AG04450 (cell line): ENCODE results near the gene RALGPS1. TPM values are rescaled to one million over a fixed set of nuclear protein-coding genes. Genes with fewer than 3 reads are reported as not detected.

ENCODE experiments used
- CTCF ChIA-PET: fragments of 300-600, 350-600 bp; formaldehyde crosslinking; extraction: SDS; loops from one replicate; lab custom pipeline; 2022; ENCODE audit warnings: antibody characterized with exemption, inconsistent platforms; lab: Charles Lee
- POLR2A ChIA-PET: fragments of 350-600 bp; formaldehyde crosslinking; extraction: SDS; loops from one replicate; lab custom pipeline; 2021; ENCODE audit warnings: antibody characterized with exemption, inconsistent platforms; lab: Yijun Ruan, JAX
- DNase-seq: peaks from one replicate; pipeline ENCODE4 v3.0.0-alpha.2; 2011; ENCODE audit warnings: low read depth, low spot score
- H3K27ac ChIP-seq: one replicate; pipeline ENCODE4 v1.5.1; 2012; ENCODE audit warnings: low read depth, low read length, control low read depth
- H3K27me3 ChIP-seq: one replicate; pipeline ENCODE4 v1.6.0; 2012; ENCODE audit warnings: low read length; ENCODE audit not compliant: control insufficient read depth, insufficient read depth
- H3K4me3 ChIP-seq: 2 replicates; pipeline ENCODE4 v1.5.1; 2011; ENCODE audit warnings: mild to moderate bottlenecking, low read depth, low read length, control low read depth
- H3K9me3 ChIP-seq: 2 replicates; pipeline ENCODE4 v1.5.1; 2012; ENCODE audit warnings: low read length; ENCODE audit not compliant: control insufficient read depth, insufficient read depth
- polyA plus RNA-seq: library from polyadenylated mRNA; depleted of rRNA; stranded (reverse); fragments of >200 nt; gene quantifications from 2 replicates; pipeline ENCODE4 v1.2.3, GENCODE V29; 2011
- TF ChIP-seq, protein P1 (sequence below): IDR thresholded peaks from 2 replicates; pipeline ENCODE4 v1.5.1; 2011; ENCODE audit warnings: low read depth, low read length, control low read depth, inconsistent platforms

The RALGPS1 gene
- polyA plus RNA-seq, 1 experiment: 4.6 TPM

DNA sequence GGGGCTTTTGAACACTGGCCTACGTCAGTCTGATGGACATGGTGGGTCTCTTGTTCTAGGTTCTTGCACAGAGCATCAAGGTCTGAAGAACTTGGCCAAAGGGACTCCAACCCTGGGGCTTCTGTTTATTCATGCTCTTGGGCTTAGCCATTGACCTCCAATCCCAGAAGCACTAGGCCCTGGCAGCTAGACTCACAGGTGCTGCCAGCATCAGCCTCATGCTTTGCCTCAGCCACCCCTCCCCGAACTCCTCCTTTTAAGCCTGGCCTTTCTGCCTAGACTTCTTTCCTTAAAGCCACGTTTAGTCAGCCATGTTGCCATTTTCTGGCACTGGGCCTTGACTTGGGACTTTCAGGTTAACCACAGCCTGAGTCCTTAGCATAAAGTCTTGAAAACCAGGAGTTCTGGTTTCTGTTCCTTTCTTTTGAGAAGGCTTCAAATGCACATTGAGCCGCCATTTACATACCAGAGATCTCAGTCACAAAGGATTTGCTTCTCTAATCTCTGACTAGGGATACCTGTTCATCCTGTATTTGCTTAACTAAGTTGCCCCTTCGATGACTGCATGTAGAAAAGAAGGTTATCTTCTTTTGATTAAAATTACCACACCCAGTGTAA lies 153.1 kb downstream of the RALGPS1 start:
- DNase-seq: no peak
- ChIA-PET POLR2A (no interaction called here), CTCF (no interaction called here)
- H3K27me3 ChIP-seq: no peaks in the 10 kb centered on the region
- no peak overlapping the region for H3K4me3 ChIP-seq
- no peak overlapping the region for H3K27ac ChIP-seq
- no peaks in the 10 kb centered on the region; the same call in 1 of the 2 replicates for H3K9me3 ChIP-seq
- TF ChIP-seq, protein P1, sequence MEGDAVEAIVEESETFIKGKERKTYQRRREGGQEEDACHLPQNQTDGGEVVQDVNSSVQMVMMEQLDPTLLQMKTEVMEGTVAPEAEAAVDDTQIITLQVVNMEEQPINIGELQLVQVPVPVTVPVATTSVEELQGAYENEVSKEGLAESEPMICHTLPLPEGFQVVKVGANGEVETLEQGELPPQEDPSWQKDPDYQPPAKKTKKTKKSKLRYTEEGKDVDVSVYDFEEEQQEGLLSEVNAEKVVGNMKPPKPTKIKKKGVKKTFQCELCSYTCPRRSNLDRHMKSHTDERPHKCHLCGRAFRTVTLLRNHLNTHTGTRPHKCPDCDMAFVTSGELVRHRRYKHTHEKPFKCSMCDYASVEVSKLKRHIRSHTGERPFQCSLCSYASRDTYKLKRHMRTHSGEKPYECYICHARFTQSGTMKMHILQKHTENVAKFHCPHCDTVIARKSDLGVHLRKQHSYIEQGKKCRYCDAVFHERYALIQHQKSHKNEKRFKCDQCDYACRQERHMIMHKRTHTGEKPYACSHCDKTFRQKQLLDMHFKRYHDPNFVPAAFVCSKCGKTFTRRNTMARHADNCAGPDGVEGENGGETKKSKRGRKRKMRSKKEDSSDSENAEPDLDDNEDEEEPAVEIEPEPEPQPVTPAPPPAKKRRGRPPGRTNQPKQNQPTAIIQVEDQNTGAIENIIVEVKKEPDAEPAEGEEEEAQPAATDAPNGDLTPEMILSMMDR: no peak

- H3K27ac ChIP-seq: no peak overlapping the region
- no peak overlapping the region for H3K4me3 ChIP-seq
- TF ChIP-seq, protein P1: no peak
- no peak for DNase-seq
- no peaks in the 10 kb centered on the region for H3K27me3 ChIP-seq
- H3K9me3 ChIP-seq: peaks cover 3% of the 10 kb centered on the region; the same call in 1 of the 2 replicates
- POLR2A ChIA-PET: no interaction called here
- CTCF ChIA-PET: no interaction called here
These were observed 160.3 kb downstream of the RALGPS1 start for GRCh38 chr9:127074561-127075548.

DNA sequence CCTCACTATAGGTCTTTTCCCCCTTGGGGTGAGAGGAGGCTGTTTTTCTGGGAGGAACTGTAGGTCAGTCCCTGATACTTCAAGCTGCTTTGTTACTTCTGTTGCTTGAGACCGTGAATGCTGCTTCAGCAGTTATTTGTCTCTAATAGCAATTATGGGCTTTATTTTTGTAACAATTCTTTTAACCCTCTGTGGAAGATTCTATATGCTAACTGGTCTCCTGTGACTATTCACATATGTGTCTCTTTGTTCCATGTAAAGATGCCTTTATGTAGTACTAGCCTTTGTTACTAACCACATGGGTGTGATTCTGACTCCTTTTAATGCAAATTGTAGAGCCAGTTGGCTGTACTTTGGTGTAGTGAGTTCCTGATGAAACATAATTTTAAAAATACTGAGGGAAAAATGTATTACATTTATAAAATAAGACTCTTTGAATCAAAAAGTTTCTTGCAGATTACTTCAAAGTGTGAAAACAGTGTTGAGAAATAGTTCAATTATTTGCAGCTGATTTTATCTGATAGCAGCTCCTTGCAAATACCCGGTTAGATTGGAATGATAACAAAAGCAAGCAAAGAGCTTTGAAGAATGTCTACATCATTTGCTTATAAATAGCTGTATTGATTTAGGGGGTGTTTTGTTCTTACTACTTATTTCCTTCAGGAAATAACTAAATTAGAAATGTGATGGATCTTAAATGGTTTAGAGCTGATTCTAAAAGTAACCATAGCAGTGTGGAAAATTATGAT lies 161.2 kb downstream of the RALGPS1 start:
- Histone ChIP-seq H3K27me3 (no peaks in the 10 kb centered on the region), H3K27ac (no peak overlapping the region), H3K9me3 (peaks cover 3% of the 10 kb centered on the region; the same call in 1 of the 2 replicates), H3K4me3 (no peak overlapping the region)
- ChIA-PET POLR2A (no interaction called here), CTCF (interaction anchor here (0.6 kb wide), 1 partner anchor 123 kb away, joined by 3 read pairs; no protein-coding TSS in a partner anchor)
- TF ChIP-seq, protein P1: no peak
- DNase-seq: no peak

- ChIA-PET CTCF (no interaction called here), POLR2A (no interaction called here)
- Histone ChIP-seq H3K4me3 (no peak overlapping the region), H3K27me3 (no peaks in the 10 kb centered on the region), H3K27ac (no peak overlapping the region), H3K9me3 (peaks cover 3% of the 10 kb centered on the region; the same call in 1 of the 2 replicates)
- no peak for DNase-seq
- TF ChIP-seq, protein P1: no peak
These were observed 162.5 kb downstream of the RALGPS1 start for GRCh38 chr9:127076860-127077643.
